IgD-negative memory B cell (primary cell): ENCODE data around the gene FAM216B. TPM values are rescaled to one million over a fixed set of nuclear protein-coding genes. Genes with fewer than 3 reads are reported as not detected.
A peak's percentile ranks its signal among the peaks of the same experiment; 100 is the strongest.
"Not testable (repeated sequence)": the region's sequence is repeated elsewhere in the genome, so short reads cannot be mapped to it uniquely, and the experiment has no call there.

Experiments
- H3K27ac Mint-ChIP-seq, 3 donors: one replicate each; pipeline ENCODE4 v1.8.0; 2020 to 2022; ENCODE audit warnings: mild to moderate bottlenecking in 3 of 3, mixed read lengths in 3 of 3, moderate library complexity in 1 of 3
- H3K27me3 Mint-ChIP-seq: one replicate; pipeline ENCODE4 v1.8.0; 2021; ENCODE audit warnings: mixed read lengths
- H3K36me3 Mint-ChIP-seq: one replicate; pipeline ENCODE4 v1.8.0; 2020; ENCODE audit warnings: mild to moderate bottlenecking, mixed read lengths
- H3K4me1 Mint-ChIP-seq, 3 donors: one replicate each; pipeline ENCODE4 v1.8.0; 2020 to 2022; ENCODE audit warnings: mixed read lengths in 3 of 3, mild to moderate bottlenecking in 1 of 3
- H3K4me3 Mint-ChIP-seq, 4 donors: one replicate each; pipeline ENCODE4 v1.8.0; 2020 to 2022; ENCODE audit warnings: mild to moderate bottlenecking in 4 of 4, mixed read lengths in 4 of 4, moderate library complexity in 3 of 4
- H3K9me3 Mint-ChIP-seq, 3 donors: one replicate each; pipeline ENCODE4 v1.8.0; 2020 to 2021; ENCODE audit warnings: mixed read lengths in 3 of 3, mild to moderate bottlenecking in 1 of 3
- polyA plus RNA-seq: library from polyadenylated mRNA; unstranded; fragments of 300-500 nt; fragmentation: Illumina TruSeq; gene quantifications from one replicate; pipeline ENCODE4 v1.2.3, GENCODE V29; 2021

The FAM216B gene
- polyA plus RNA-seq, 1 donor from 2014 or later, result not detected

- no peaks in the 10 kb centered on the region for H3K27me3 Mint-ChIP-seq
- H3K4me1 Mint-ChIP-seq, result no peaks in the 10 kb centered on the region
- H3K9me3 Mint-ChIP-seq, result peaks cover 0 to 3% (median 2%) of the 10 kb centered on the region in 3 donors
- no peaks in the 10 kb centered on the region for H3K36me3 Mint-ChIP-seq
- H3K4me3 Mint-ChIP-seq, result no peak overlapping the region
- H3K27ac Mint-ChIP-seq, result no peak overlapping the region
Observed at GRCh38 chr13:42758515-42758914, 22.9 kb upstream of the FAM216B start.

- Mint-ChIP-seq H3K4me1 (no peaks in the 10 kb centered on the region), H3K4me3 (no peak overlapping the region), H3K27ac (no peak overlapping the region), H3K9me3 (peaks cover 0 to 3% (median 2%) of the 10 kb centered on the region in 3 donors), H3K36me3 (no peaks in the 10 kb centered on the region), H3K27me3 (peaks cover 6% of the 10 kb centered on the region)
Observed at GRCh38 chr13:42760951-42761350, 20.4 kb upstream of the FAM216B start.

GRCh38 chr13:42762251-42762650 lies 19.1 kb upstream of the FAM216B start:
- Mint-ChIP-seq H3K9me3 (peaks cover 0 to 3% (median 2%) of the 10 kb centered on the region in 3 donors), H3K4me3 (no peak overlapping the region), H3K27ac (no peak overlapping the region), H3K36me3 (no peaks in the 10 kb centered on the region), H3K4me1 (no peaks in the 10 kb centered on the region), H3K27me3 (peaks cover 6% of the 10 kb centered on the region)

- no peak overlapping the region for H3K27ac Mint-ChIP-seq
- H3K36me3 Mint-ChIP-seq, result no peaks in the 10 kb centered on the region
- peaks cover 0 to 2% (median 2%) of the 10 kb centered on the region in 3 donors for H3K9me3 Mint-ChIP-seq
- no peak overlapping the region for H3K4me3 Mint-ChIP-seq
- H3K27me3 Mint-ChIP-seq, result peaks cover 6% of the 10 kb centered on the region
- no peaks in the 10 kb centered on the region for H3K4me1 Mint-ChIP-seq
Observed at GRCh38 chr13:42762917-42763316, 18.5 kb upstream of the FAM216B start.

GRCh38 chr13:42766016-42766415 lies 15.4 kb upstream of the FAM216B start:
- peaks cover 2% of the 10 kb centered on the region for H3K36me3 Mint-ChIP-seq
- no peak overlapping the region for H3K27ac Mint-ChIP-seq
- no peaks in the 10 kb centered on the region for H3K4me1 Mint-ChIP-seq
- H3K9me3 Mint-ChIP-seq, result no peaks in the 10 kb centered on the region
- H3K4me3 Mint-ChIP-seq, result no peak overlapping the region
- H3K27me3 Mint-ChIP-seq, result peaks cover 6% of the 10 kb centered on the region

- Mint-ChIP-seq H3K27me3 (peaks cover 1% of the 10 kb centered on the region), H3K9me3 (peaks cover 0 to 2% (median under 1%) of the 10 kb centered on the region in 3 donors), H3K4me3 (peak overlapping the region in 1 of 4 donors; percentile 9), H3K27ac (no peak overlapping the region), H3K4me1 (no peaks in the 10 kb centered on the region), H3K36me3 (peaks cover 2% of the 10 kb centered on the region)
Observed at GRCh38 chr13:42769650-42770049, 11.7 kb upstream of the FAM216B start.

GRCh38 chr13:42776558-42776957 lies 4.8 kb upstream of the FAM216B start:
- H3K9me3 Mint-ChIP-seq, H3K27ac Mint-ChIP-seq, H3K4me3 Mint-ChIP-seq: not testable (repeated sequence)

GRCh38 chr13:42777467-42777866 lies 3.9 kb upstream of the FAM216B start:
- H3K27ac Mint-ChIP-seq, result no peak overlapping the region
- H3K4me1 Mint-ChIP-seq, result no peaks in the 10 kb centered on the region
- no peaks in the 10 kb centered on the region for H3K36me3 Mint-ChIP-seq
- peaks cover 0 to 3% (median 2%) of the 10 kb centered on the region in 3 donors for H3K9me3 Mint-ChIP-seq
- H3K27me3 Mint-ChIP-seq, result peaks cover 5% of the 10 kb centered on the region
- no peak overlapping the region for H3K4me3 Mint-ChIP-seq

More at GRCh38 chr13:42776558-42776957, 4.8 kb upstream of the FAM216B start:
- H3K36me3 Mint-ChIP-seq, H3K27me3 Mint-ChIP-seq, H3K4me1 Mint-ChIP-seq: not testable (repeated sequence)

- Mint-ChIP-seq H3K36me3 (no peaks in the 10 kb centered on the region), H3K27ac (no peak overlapping the region), H3K27me3 (peaks cover 6% of the 10 kb centered on the region), H3K4me3 (no peak overlapping the region), H3K9me3 (no peaks in the 10 kb centered on the region), H3K4me1 (no peaks in the 10 kb centered on the region)
Observed at GRCh38 chr13:42780044-42780443, 1.3 kb upstream of the FAM216B start.

- no peak overlapping the region for H3K27ac Mint-ChIP-seq
- no peaks in the 10 kb centered on the region for H3K4me1 Mint-ChIP-seq
- peaks cover 4% of the 10 kb centered on the region for H3K27me3 Mint-ChIP-seq
- no peak overlapping the region for H3K4me3 Mint-ChIP-seq
- no peaks in the 10 kb centered on the region for H3K36me3 Mint-ChIP-seq
- H3K9me3 Mint-ChIP-seq, result peaks cover 3 to 10% (median 4%) of the 10 kb centered on the region in 3 donors
Observed at GRCh38 chr13:42786715-42787114, 5.3 kb downstream of the FAM216B start.

GRCh38 chr13:42788601-42789000 lies 7.2 kb downstream of the FAM216B start:
- Mint-ChIP-seq H3K27me3 (no peaks in the 10 kb centered on the region), H3K4me3 (no peak overlapping the region), H3K36me3 (peaks cover 2% of the 10 kb centered on the region)

GRCh38 chr13:42792154-42792553 lies 10.8 kb downstream of the FAM216B start:
- H3K9me3 Mint-ChIP-seq, result peaks cover 3 to 16% (median 4%) of the 10 kb centered on the region in 3 donors
- no peak overlapping the region for H3K4me3 Mint-ChIP-seq
- peaks cover 2% of the 10 kb centered on the region for H3K36me3 Mint-ChIP-seq
- H3K4me1 Mint-ChIP-seq, result no peaks in the 10 kb centered on the region
- peaks cover 3% of the 10 kb centered on the region for H3K27me3 Mint-ChIP-seq
- no peak overlapping the region for H3K27ac Mint-ChIP-seq

More at GRCh38 chr13:42788601-42789000, 7.2 kb downstream of the FAM216B start:
- no peak overlapping the region for H3K27ac Mint-ChIP-seq
- no peaks in the 10 kb centered on the region for H3K4me1 Mint-ChIP-seq
- peaks cover 3 to 16% (median 4%) of the 10 kb centered on the region in 3 donors for H3K9me3 Mint-ChIP-seq

GRCh38 chr13:42794577-42795275 lies 13.3 kb downstream of the FAM216B start:
- Mint-ChIP-seq H3K4me1 (no peaks in the 10 kb centered on the region), H3K9me3 (peaks cover 0 to 6% (median 0%) of the 10 kb centered on the region in 3 donors), H3K36me3 (peaks cover 2% of the 10 kb centered on the region), H3K27me3 (peaks cover 4% of the 10 kb centered on the region), H3K4me3 (no peak overlapping the region), H3K27ac (no peak overlapping the region)

GRCh38 chr13:42795666-42796065 lies 14.3 kb downstream of the FAM216B start:
- H3K4me3 Mint-ChIP-seq, result no peak overlapping the region
- peaks cover 4% of the 10 kb centered on the region for H3K27me3 Mint-ChIP-seq
- H3K4me1 Mint-ChIP-seq, result no peaks in the 10 kb centered on the region
- H3K9me3 Mint-ChIP-seq, result peaks cover 0 to 6% (median 0%) of the 10 kb centered on the region in 3 donors
- H3K27ac Mint-ChIP-seq, result no peak overlapping the region
- H3K36me3 Mint-ChIP-seq, result peaks cover 2% of the 10 kb centered on the region

GRCh38 chr13:42796747-42797356 lies 15.5 kb downstream of the FAM216B start:
- peaks cover 4% of the 10 kb centered on the region for H3K27me3 Mint-ChIP-seq
- H3K4me1 Mint-ChIP-seq, result no peaks in the 10 kb centered on the region
- no peak overlapping the region for H3K27ac Mint-ChIP-seq
- H3K4me3 Mint-ChIP-seq, result no peak overlapping the region
- peaks cover 0 to 6% (median 0%) of the 10 kb centered on the region in 3 donors for H3K9me3 Mint-ChIP-seq
- H3K36me3 Mint-ChIP-seq, result peaks cover 2% of the 10 kb centered on the region

- peaks cover 4% of the 10 kb centered on the region for H3K27me3 Mint-ChIP-seq
- no peak overlapping the region for H3K4me3 Mint-ChIP-seq
- H3K36me3 Mint-ChIP-seq, result no peaks in the 10 kb centered on the region
- no peaks in the 10 kb centered on the region for H3K4me1 Mint-ChIP-seq
- peaks cover 0 to 3% (median 0%) of the 10 kb centered on the region in 3 donors for H3K9me3 Mint-ChIP-seq
- H3K27ac Mint-ChIP-seq, result no peak overlapping the region
Observed at GRCh38 chr13:42798118-42798517, 16.7 kb downstream of the FAM216B start.
